Natural killer cell (primary cell): Measurements from ENCODE around the gene IL6R. TPM values are rescaled to one million over a fixed set of nuclear protein-coding genes. Genes with fewer than 3 reads are reported as not detected.

Experiments used
- ATAC-seq, 3 donors: fragments of 150-1000 bp in 2 of 3; fragments of 200-7000 bp in 1 of 3; cut with Tn5 transposase; 1 replicate in 1 of 3; 2 replicates in 2 of 3; pipeline ENCODE4 v1.10.0; 2021; ENCODE audit warnings: mild to moderate bottlenecking in 2 of 3, moderate library complexity in 2 of 3
- DNase-seq, 2 donors: peaks; one replicate each; pipeline versions ENCODE4 v3.0.0 to v3.0.0-alpha.2; 2013 to 2021; ENCODE audit warnings: mixed read lengths in 1 of 2
- H3K27ac ChIP-seq: one replicate; pipeline ENCODE4 v1.5.1; 2013; ENCODE audit warnings: mild to moderate bottlenecking, low read length
- H3K27me3 ChIP-seq: one replicate; pipeline ENCODE4 v1.6.1; 2013; ENCODE audit warnings: low read length; ENCODE audit not compliant: control insufficient read depth, insufficient read depth
- H3K36me3 ChIP-seq: one replicate; pipeline ENCODE4 v1.6.1; 2013; ENCODE audit warnings: low read length; ENCODE audit not compliant: control insufficient read depth, insufficient read depth
- H3K4me1 ChIP-seq: one replicate; pipeline ENCODE4 v1.6.1; 2013; ENCODE audit warnings: low read length; ENCODE audit not compliant: control insufficient read depth, insufficient read depth
- H3K4me3 ChIP-seq: one replicate; pipeline ENCODE4 v1.5.1; 2013; ENCODE audit warnings: low read length
- H3K9me3 ChIP-seq: one replicate; pipeline ENCODE4 v1.6.1; 2013; ENCODE audit warnings: low read length; ENCODE audit not compliant: control insufficient read depth, insufficient read depth
- H3K27ac Mint-ChIP-seq, 2 donors: one replicate each; pipeline ENCODE4 v1.8.0; 2022; ENCODE audit warnings: mild to moderate bottlenecking in 2 of 2, mixed read lengths in 2 of 2, moderate library complexity in 1 of 2
- H3K27me3 Mint-ChIP-seq, 2 donors: one replicate each; pipeline ENCODE4 v1.8.0; 2022; ENCODE audit warnings: low read depth in 2 of 2, mixed read lengths in 2 of 2
- H3K36me3 Mint-ChIP-seq: one replicate; pipeline ENCODE4 v1.8.0; 2022; ENCODE audit warnings: mixed read lengths
- H3K4me1 Mint-ChIP-seq, 2 donors: one replicate each; pipeline ENCODE4 v1.8.0; 2022; ENCODE audit warnings: mixed read lengths in 2 of 2
- H3K4me3 Mint-ChIP-seq: one replicate; pipeline ENCODE4 v1.8.0; 2022; ENCODE audit warnings: mild to moderate bottlenecking, moderate library complexity, mixed read lengths
- H3K9me3 Mint-ChIP-seq, 2 donors: one replicate each; pipeline ENCODE4 v1.8.0; 2022; ENCODE audit warnings: mixed read lengths in 2 of 2
- WGBS: methylation state at CpG from one replicate; pipeline ENCODE4 v1.1.7; 2013; ENCODE audit warnings: missing lambda C conversion rate; ENCODE audit not compliant: insufficient coverage; 5-methylcytosine and 5-hydroxymethylcytosine counted together
- intact Hi-C: fragments of 100-400 bp; cut with micrococcal nuclease; formaldehyde crosslinking; loops from one replicate; pipeline ENCODE4 v1.14.2; 2022
- total RNA-seq, 4 donors: library from RNA; stranded (reverse); fragments of 120-200 nt in 1 of 4; gene quantifications; one replicate each; pipeline versions ENCODE4 v1.2.3 to v1.2.4, GENCODE V29; 2013 to 2022
- TF ChIP-seq, protein P1 (sequence below): fragments of 200-600 bp; IDR thresholded peaks from one replicate; pipeline ENCODE4 v1.8.0; 2022; ENCODE audit warnings: antibody characterized with exemption

The IL6R gene
- total RNA-seq, 3 donors from 2014 or later (not counting 1 experiment from before 2014, with no cell fraction given) = 2.0 to 10.6 (median 3.8) TPM

DNA sequence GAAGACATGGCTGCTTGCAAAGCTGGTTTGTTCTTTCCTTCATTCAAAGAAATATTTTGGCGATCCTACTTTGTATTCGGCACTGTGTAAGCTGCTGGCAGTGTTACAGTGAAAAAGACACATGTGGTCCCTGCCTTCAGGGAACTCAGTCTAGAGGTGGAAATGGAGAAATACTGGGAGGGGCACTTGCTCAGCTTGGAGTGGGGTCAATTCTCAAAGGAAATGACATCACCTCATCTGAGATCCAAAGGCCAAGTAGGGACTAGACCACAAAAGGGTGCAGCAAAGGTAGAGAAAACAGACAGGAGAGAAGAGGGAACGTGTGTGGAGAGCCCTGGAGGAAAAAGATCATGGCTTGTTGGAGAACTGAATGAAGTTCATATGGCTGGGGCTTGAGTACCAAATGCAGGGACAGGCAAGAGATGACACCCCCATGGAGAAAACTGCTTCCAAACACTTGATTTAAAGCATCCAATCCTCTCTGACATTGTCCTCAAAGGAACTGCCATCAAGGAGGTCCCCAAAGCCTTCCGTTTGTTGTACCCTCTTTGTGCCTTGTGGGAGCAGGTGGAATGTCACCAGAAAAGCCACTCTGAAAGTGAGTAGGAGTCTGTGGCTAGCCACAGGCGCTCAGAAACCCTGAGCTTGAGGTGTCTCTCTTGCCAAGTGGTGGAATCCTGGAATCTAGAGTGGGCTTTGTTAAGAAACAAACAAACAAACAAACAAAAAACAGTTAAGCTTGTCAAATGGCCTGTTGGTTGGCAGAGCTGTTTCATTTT, 48.6 kb downstream of the IL6R start:
- no peak overlapping the region for H3K27ac Mint-ChIP-seq
- TF ChIP-seq, protein P1, sequence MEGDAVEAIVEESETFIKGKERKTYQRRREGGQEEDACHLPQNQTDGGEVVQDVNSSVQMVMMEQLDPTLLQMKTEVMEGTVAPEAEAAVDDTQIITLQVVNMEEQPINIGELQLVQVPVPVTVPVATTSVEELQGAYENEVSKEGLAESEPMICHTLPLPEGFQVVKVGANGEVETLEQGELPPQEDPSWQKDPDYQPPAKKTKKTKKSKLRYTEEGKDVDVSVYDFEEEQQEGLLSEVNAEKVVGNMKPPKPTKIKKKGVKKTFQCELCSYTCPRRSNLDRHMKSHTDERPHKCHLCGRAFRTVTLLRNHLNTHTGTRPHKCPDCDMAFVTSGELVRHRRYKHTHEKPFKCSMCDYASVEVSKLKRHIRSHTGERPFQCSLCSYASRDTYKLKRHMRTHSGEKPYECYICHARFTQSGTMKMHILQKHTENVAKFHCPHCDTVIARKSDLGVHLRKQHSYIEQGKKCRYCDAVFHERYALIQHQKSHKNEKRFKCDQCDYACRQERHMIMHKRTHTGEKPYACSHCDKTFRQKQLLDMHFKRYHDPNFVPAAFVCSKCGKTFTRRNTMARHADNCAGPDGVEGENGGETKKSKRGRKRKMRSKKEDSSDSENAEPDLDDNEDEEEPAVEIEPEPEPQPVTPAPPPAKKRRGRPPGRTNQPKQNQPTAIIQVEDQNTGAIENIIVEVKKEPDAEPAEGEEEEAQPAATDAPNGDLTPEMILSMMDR = no peak
- Histone ChIP-seq H3K4me3 (no peak overlapping the region), H3K9me3 (no peaks in the 10 kb centered on the region), H3K27ac (no peak overlapping the region), H3K36me3 (no peaks in the 10 kb centered on the region), H3K4me1 (peaks cover 8% of the 10 kb centered on the region), H3K27me3 (no peaks in the 10 kb centered on the region)
- H3K36me3 Mint-ChIP-seq = no peaks in the 10 kb centered on the region
- no peaks in the 10 kb centered on the region for H3K9me3 Mint-ChIP-seq
- intact Hi-C loops = no loop called here
- ATAC-seq = no peak
- peaks cover 0 to 10% of the 10 kb centered on the region in 2 donors for H3K4me1 Mint-ChIP-seq
- H3K27me3 Mint-ChIP-seq = peaks cover 20 to 30% of the 10 kb centered on the region in 2 donors
- no peak for DNase-seq
- no peak overlapping the region for H3K4me3 Mint-ChIP-seq
- WGBS = 67% methylated on average over 5 of the region's 5 CpGs

DNA sequence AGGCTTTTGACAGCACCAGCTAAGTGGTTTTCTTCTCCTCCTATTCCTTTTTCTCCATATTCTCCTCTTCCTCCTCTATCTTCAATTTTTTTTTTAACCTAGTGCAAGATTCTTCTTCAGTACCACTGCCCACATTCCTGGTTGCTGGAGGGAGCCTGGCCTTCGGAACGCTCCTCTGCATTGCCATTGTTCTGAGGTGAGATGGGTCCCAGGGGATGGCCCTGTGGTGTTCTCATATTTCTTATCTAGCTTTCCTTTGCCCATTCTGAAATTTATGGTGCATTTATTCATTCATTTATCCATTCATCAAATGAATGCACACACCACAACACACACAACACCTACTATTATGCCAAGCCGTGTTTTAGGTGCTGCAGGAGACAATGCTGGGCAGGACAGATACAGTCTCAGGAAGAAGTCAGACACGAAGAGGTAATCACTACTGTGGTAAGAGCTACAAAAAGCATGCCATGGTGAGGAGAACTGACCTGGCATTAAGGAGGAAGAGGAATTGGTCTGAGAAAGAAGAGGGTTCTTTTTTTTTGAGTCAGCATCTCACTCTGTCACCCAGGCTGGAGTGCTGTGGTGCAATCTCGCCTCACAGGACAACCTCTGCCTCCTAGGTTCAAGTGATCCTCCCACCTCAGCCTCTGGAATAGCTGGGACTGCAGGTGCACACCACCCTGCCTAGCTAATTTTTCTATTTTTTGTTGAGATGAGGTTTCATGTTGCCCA, 49.4 kb downstream of the IL6R start:
- Histone ChIP-seq H3K9me3 (no peaks in the 10 kb centered on the region), H3K36me3 (no peaks in the 10 kb centered on the region), H3K4me1 (peaks cover 8% of the 10 kb centered on the region), H3K27ac (no peak overlapping the region), H3K4me3 (no peak overlapping the region), H3K27me3 (no peaks in the 10 kb centered on the region)
- intact Hi-C loops = no loop called here
- H3K27me3 Mint-ChIP-seq = peaks cover 20 to 29% of the 10 kb centered on the region in 2 donors
- 90% methylated on average over 5 of the region's 5 CpGs for WGBS
- H3K4me3 Mint-ChIP-seq = no peak overlapping the region
- no peak overlapping the region for H3K27ac Mint-ChIP-seq
- H3K36me3 Mint-ChIP-seq = no peaks in the 10 kb centered on the region
- DNase-seq (no peak), ATAC-seq (no peak)
- TF ChIP-seq, protein P1 = no peak
- no peaks in the 10 kb centered on the region for H3K9me3 Mint-ChIP-seq
- H3K4me1 Mint-ChIP-seq = peaks cover 0 to 10% of the 10 kb centered on the region in 2 donors

DNA sequence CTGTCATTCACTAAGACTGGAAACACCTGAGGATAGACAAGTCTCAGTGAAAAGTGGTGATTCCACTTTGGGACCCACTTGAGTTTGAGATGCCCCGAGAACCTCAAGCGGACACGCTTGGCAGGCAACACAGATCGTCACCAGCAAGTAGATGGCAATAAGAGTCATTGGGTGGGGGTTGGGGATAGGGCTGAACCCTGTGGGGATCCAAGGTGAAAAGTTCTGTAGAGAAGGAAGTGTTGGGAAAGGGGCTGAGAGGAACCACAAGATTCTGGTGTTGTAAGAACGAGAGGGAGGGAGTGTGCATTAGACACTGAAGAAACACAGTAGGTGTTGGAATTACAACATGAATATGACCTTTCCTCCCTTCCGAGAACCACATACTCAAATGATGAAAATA, 51.5 kb downstream of the IL6R start:
- Mint-ChIP-seq H3K27ac (no peak overlapping the region), H3K4me3 (no peak overlapping the region), H3K4me1 (peaks cover 0 to 10% of the 10 kb centered on the region in 2 donors), H3K27me3 (peaks cover 18 to 23% of the 10 kb centered on the region in 2 donors), H3K36me3 (no peaks in the 10 kb centered on the region), H3K9me3 (no peaks in the 10 kb centered on the region)
- ATAC-seq = no peak
- H3K27me3 ChIP-seq = no peaks in the 10 kb centered on the region
- no peak for DNase-seq
- H3K4me3 ChIP-seq = no peak overlapping the region
- 97% methylated on average over 6 of the region's 6 CpGs for WGBS
- intact Hi-C loops = no loop called here
- H3K9me3 ChIP-seq = no peaks in the 10 kb centered on the region
- H3K4me1 ChIP-seq = peaks cover 8% of the 10 kb centered on the region
- H3K27ac ChIP-seq = no peak overlapping the region
- TF ChIP-seq, protein P1 = no peak
- H3K36me3 ChIP-seq = no peaks in the 10 kb centered on the region
